Measurements from ENCODE around the gene NIPBL. TPM values are rescaled to one million over a fixed set of nuclear protein-coding genes. Genes with fewer than 3 reads are reported as not detected.
A peak's percentile ranks its signal among the peaks of the same experiment; 100 is the strongest.

The NIPBL gene
- total and polyA plus RNA-seq, 2 donors (not counting 1 experiment from before 2014, with no cell fraction given) = 30.8 to 34.2 TPM

- no peaks in the 10 kb centered on the region for H3K4me1 ChIP-seq (ENCODE audit: control insufficient read depth, extremely low read depth, insufficient read depth, low read length)
- no peaks in the 10 kb centered on the region for H3K36me3 ChIP-seq (ENCODE audit: control insufficient read depth, insufficient read depth, low read length)
- no peak overlapping the region for H3K9ac ChIP-seq (ENCODE audit: insufficient read depth, low read length)
- TF ChIP-seq CTCF (conservative IDR thresholded peaks at IDR 0.05 in 1 of 2, IDR thresholded peaks at IDR 0.05 in 1 of 2; ENCODE audit: low read depth in 1 of 2, low read length in 2 of 2) (no peak), EZH2 (IDR thresholded peaks at IDR 0.05; ENCODE audit: low read length, missing control alignments) (no peak)
- no peak overlapping the region for H2AFZ ChIP-seq (ENCODE audit: low read length)
- peaks cover 6% of the 10 kb centered on the region for H3K79me2 ChIP-seq (ENCODE audit: control insufficient read depth, insufficient read depth, low read length)
- H3K9me3 ChIP-seq (ENCODE audit: control insufficient read depth, insufficient read depth, low read depth, low read length) = no peaks in the 10 kb centered on the region
- no peak overlapping the region for H3K4me3 ChIP-seq (replicated peaks in 1 of 4; ENCODE audit: control extremely low read depth in 1 of 4, insufficient read depth in 1 of 4, low read depth in 3 of 4, low read length in 4 of 4)
- H4K20me1 ChIP-seq (ENCODE audit: control insufficient read depth, extremely low read depth, insufficient read depth, low read length) = no peaks in the 10 kb centered on the region
- no peak overlapping the region for H3K27ac ChIP-seq (ENCODE audit: insufficient read depth, low read length)
- H3K4me2 ChIP-seq (ENCODE audit: extremely low read depth, insufficient read depth, low read length) = no peak overlapping the region
- peak in 1 of 2 donors; percentile 5 for DNase-seq (ENCODE audit: low read depth in 2 of 2)
- no peaks in the 10 kb centered on the region for H3K27me3 ChIP-seq (ENCODE audit: control insufficient read depth, insufficient read depth, low read length)
Measured at GRCh38 chr5:36957953-36958537, 81.5 kb downstream of the NIPBL start.

- Histone ChIP-seq H3K27me3 (ENCODE audit: control insufficient read depth, insufficient read depth, low read length) (no peaks in the 10 kb centered on the region), H3K36me3 (ENCODE audit: control insufficient read depth, insufficient read depth, low read length) (no peaks in the 10 kb centered on the region), H3K9me3 (ENCODE audit: control insufficient read depth, insufficient read depth, low read depth, low read length) (no peaks in the 10 kb centered on the region), H3K4me3 (replicated peaks in 1 of 4; ENCODE audit: control extremely low read depth in 1 of 4, insufficient read depth in 1 of 4, low read depth in 3 of 4, low read length in 4 of 4) (no peak overlapping the region), H3K4me1 (ENCODE audit: control insufficient read depth, extremely low read depth, insufficient read depth, low read length) (no peaks in the 10 kb centered on the region), H3K27ac (ENCODE audit: insufficient read depth, low read length) (no peak overlapping the region), H3K9ac (ENCODE audit: insufficient read depth, low read length) (no peak overlapping the region), H2AFZ (ENCODE audit: low read length) (no peak overlapping the region), H4K20me1 (ENCODE audit: control insufficient read depth, extremely low read depth, insufficient read depth, low read length) (no peaks in the 10 kb centered on the region), H3K4me2 (ENCODE audit: extremely low read depth, insufficient read depth, low read length) (no peak overlapping the region), H3K79me2 (ENCODE audit: control insufficient read depth, insufficient read depth, low read length) (peaks cover 2% of the 10 kb centered on the region)
- TF ChIP-seq CTCF (conservative IDR thresholded peaks at IDR 0.05 in 1 of 2, IDR thresholded peaks at IDR 0.05 in 1 of 2; ENCODE audit: low read depth in 1 of 2, low read length in 2 of 2) (no peak), EZH2 (IDR thresholded peaks at IDR 0.05; ENCODE audit: low read length, missing control alignments) (no peak)
- no peak for DNase-seq (ENCODE audit: low read depth in 2 of 2)
Measured at GRCh38 chr5:36958612-36959011, 82.0 kb downstream of the NIPBL start.

GRCh38 chr5:36965179-36965578 lies 88.6 kb downstream of the NIPBL start:
- Histone ChIP-seq H2AFZ (ENCODE audit: low read length) (no peak overlapping the region), H3K4me1 (ENCODE audit: control insufficient read depth, extremely low read depth, insufficient read depth, low read length) (no peaks in the 10 kb centered on the region), H4K20me1 (ENCODE audit: control insufficient read depth, extremely low read depth, insufficient read depth, low read length) (no peaks in the 10 kb centered on the region), H3K79me2 (ENCODE audit: control insufficient read depth, insufficient read depth, low read length) (no peaks in the 10 kb centered on the region), H3K9ac (ENCODE audit: insufficient read depth, low read length) (no peak overlapping the region), H3K9me3 (ENCODE audit: control insufficient read depth, insufficient read depth, low read depth, low read length) (no peaks in the 10 kb centered on the region), H3K27ac (ENCODE audit: insufficient read depth, low read length) (no peak overlapping the region), H3K4me2 (ENCODE audit: extremely low read depth, insufficient read depth, low read length) (no peak overlapping the region), H3K36me3 (ENCODE audit: control insufficient read depth, insufficient read depth, low read length) (no peaks in the 10 kb centered on the region), H3K4me3 (replicated peaks in 1 of 4; ENCODE audit: control extremely low read depth in 1 of 4, insufficient read depth in 1 of 4, low read depth in 3 of 4, low read length in 4 of 4) (no peak overlapping the region), H3K27me3 (ENCODE audit: control insufficient read depth, insufficient read depth, low read length) (no peaks in the 10 kb centered on the region)
- no peak for DNase-seq (ENCODE audit: low read depth in 2 of 2)
- TF ChIP-seq CTCF (conservative IDR thresholded peaks at IDR 0.05 in 1 of 2, IDR thresholded peaks at IDR 0.05 in 1 of 2; ENCODE audit: low read depth in 1 of 2, low read length in 2 of 2) = no peak
